RWPE1 (cell line): ENCODE results near the gene VPS33B.

Source experiments
- CTCF ChIA-PET: fragments of 350-600 bp; sonication (Branson Sonifier 250); formaldehyde crosslinking; extraction: SDS; loops from one replicate; lab custom pipeline; 2021; lab: Yijun Ruan, JAX
- POLR2A ChIA-PET: fragments of 400-600 bp; formaldehyde crosslinking; extraction: SDS; loops from one replicate; lab custom pipeline; 2020; ENCODE audit warnings: antibody characterized with exemption; ENCODE audit not compliant: low non-redundant PET; lab: Yijun Ruan, JAX
- DNase-seq: peaks from one replicate; pipeline ENCODE4 v3.0.0; 2012; ENCODE audit warnings: low spot score
- H3K27ac ChIP-seq: fragments of 450-650 bp; 2 replicates; pipeline ENCODE4 v1.5.1; 2017
- TF ChIP-seq, protein P1 (sequence below): fragments of 450-650 bp; conservative IDR thresholded peaks from 2 replicates; pipeline ENCODE4 v1.5.1; 2017; ENCODE audit warnings: low read depth, mild to moderate bottlenecking

VPS33B gene

DNA sequence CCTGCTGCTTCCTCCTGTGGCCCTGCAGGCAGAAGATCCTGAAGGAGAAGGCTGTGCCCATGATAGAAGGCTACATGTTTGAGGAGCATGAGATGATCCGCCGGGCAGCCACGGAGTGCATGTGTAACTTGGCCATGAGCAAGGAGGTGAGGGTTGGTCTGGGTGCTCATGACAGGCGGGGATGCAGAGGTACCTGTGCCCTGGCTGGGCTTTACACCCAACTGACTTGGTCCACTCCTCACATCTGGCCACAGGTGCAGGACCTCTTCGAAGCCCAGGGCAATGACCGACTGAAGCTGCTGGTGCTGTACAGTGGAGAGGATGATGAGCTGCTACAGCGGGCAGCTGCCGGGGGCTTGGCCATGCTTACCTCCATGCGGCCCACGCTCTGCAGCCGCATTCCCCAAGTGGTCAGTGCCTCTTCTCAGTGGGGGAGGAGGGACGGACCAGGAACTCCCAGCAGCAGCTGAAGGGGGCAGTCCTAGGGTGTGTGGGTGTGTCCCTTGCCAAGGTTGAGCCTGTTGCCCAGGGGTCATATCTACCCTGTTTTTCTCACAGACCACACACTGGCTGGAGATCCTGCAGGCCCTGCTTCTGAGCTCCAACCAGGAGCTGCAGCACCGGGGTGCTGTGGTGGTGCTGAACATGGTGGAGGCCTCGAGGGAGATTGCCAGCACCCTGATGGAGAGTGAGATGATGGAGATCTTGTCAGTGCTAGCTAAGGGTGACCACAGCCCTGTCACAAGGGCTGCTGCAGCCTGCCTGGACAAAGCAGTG lies 69.3 kb downstream of the VPS33B start:
- ChIA-PET CTCF (interaction anchor here (1.6 kb wide), 1 partner anchor 21 kb away, joined by 4 read pairs; the partner anchor contains the start of gene HDDC3), POLR2A (interaction anchor here (0.6 to 1.5 kb wide), 2 partner anchors 41 to 55 kb away, joined by 4 to 6 read pairs; partner anchors contain the start of gene PRC1)
- TF ChIP-seq, protein P1, sequence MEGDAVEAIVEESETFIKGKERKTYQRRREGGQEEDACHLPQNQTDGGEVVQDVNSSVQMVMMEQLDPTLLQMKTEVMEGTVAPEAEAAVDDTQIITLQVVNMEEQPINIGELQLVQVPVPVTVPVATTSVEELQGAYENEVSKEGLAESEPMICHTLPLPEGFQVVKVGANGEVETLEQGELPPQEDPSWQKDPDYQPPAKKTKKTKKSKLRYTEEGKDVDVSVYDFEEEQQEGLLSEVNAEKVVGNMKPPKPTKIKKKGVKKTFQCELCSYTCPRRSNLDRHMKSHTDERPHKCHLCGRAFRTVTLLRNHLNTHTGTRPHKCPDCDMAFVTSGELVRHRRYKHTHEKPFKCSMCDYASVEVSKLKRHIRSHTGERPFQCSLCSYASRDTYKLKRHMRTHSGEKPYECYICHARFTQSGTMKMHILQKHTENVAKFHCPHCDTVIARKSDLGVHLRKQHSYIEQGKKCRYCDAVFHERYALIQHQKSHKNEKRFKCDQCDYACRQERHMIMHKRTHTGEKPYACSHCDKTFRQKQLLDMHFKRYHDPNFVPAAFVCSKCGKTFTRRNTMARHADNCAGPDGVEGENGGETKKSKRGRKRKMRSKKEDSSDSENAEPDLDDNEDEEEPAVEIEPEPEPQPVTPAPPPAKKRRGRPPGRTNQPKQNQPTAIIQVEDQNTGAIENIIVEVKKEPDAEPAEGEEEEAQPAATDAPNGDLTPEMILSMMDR = no peak
- no peak for DNase-seq
- H3K27ac ChIP-seq = peak overlapping the region; percentile 98

DNA sequence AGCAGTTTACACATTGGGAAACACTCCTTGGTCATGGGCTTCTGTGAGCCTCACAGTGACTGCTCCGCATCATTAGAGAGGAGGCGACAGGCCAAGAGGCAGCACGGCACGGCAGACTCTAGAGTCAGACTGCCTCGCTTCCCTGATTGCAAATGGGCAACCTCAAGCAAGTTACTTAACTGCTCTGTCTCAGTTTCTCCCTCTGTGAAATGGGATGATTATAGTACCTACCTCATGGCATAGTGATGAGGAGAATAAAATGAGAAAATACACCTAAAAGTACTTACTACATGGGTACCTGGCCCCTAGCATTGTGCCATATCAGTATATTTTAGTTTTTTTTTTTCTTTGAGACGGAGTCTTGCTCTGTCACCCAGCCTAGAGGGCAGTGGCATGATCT lies 71.7 kb downstream of the VPS33B start:
- H3K27ac ChIP-seq = peak overlapping the region; percentile 66
- TF ChIP-seq, protein P1 = no peak
- CTCF ChIA-PET = interaction anchor here (0.6 kb wide), 1 partner anchor 1935 kb away, joined by 3 read pairs; no protein-coding TSS in a partner anchor
- DNase-seq = no peak
- POLR2A ChIA-PET = no interaction called here

DNA sequence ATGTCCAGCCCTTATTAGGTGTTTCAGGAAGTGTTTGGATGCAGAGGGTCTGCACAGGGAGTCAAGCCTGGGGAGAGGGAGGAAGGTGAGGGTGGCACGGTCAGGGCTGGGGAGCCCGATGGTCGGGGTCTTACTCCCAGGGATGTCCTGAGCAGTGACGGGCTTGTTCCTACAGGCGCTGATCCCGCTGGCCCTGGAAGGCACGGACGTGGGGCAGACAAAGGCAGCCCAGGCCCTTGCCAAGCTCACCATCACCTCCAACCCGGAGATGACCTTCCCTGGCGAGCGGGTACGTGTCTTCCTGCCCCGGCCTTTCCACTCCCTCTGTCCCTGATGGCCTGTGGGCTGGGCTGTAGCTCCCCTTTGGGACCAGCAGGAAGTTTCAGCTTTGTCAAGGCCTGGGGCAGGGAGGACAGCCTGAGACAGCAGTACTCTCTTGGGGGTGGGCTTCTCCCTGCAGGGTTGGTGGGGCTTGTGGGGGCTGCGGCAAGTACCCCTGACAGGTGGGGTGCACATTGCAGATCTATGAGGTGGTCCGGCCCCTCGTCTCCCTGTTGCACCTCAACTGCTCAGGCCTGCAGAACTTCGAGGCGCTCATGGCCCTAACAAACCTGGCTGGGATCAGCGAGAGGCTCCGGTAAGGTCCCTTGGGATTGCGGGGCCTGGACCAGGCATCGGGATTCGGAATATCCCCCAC lies 72.3 kb downstream of the VPS33B start:
- TF ChIP-seq, protein P1 = no peak
- ChIA-PET CTCF (interaction anchor here (1.5 kb wide), 1 partner anchor 18 kb away, joined by 9 read pairs; the partner anchor contains the start of gene HDDC3), POLR2A (interaction anchor here (0.9 kb wide), 1 partner anchor 15 kb away, joined by 3 read pairs; the partner anchor contains the start of gene UNC45A)
- peak overlapping the region; percentile 66 for H3K27ac ChIP-seq
- DNase-seq = no peak
